Pulmonary artery endothelial cell (primary cell): ENCODE data around the gene DAND5. TPM values are rescaled to one million over a fixed set of nuclear protein-coding genes. Genes with fewer than 3 reads are reported as not detected.
"Not testable (repeated sequence)": the region's sequence is repeated elsewhere in the genome, so short reads cannot be mapped to it uniquely, and the experiment has no call there.

Experiments
- DNase-seq: peaks from one replicate; pipeline ENCODE4 v3.0.0-alpha.2; 2011; ENCODE audit warnings: low read depth, low spot score
- total RNA-seq: library from RNA; depleted of rRNA; stranded (reverse); fragments of >200 nt; gene quantifications from 2 replicates; pipeline ENCODE4 v1.2.3, GENCODE V29; 2014

Gene DAND5
- total RNA-seq, 1 donor from 2014 or later, result 0.07 TPM

- no peak for DNase-seq
These were observed 4.2 kb upstream of the DAND5 start for GRCh38 chr19:12965017-12965811.

- no peak for DNase-seq
These were observed 3.6 kb upstream of the DAND5 start for GRCh38 chr19:12965812-12966135.

GRCh38 chr19:12967907-12968306, 1.5 kb upstream of the DAND5 start:
- DNase-seq, result no peak

GRCh38 chr19:12970070-12970820, 869 bp downstream of the DAND5 start:
- DNase-seq, result no peak

GRCh38 chr19:12973236-12973635, 3.9 kb downstream of the DAND5 start:
- DNase-seq, result no peak

GRCh38 chr19:12974301-12975220, 5.2 kb downstream of the DAND5 start:
- DNase-seq, result no peak

GRCh38 chr19:12975221-12975741, 5.9 kb downstream of the DAND5 start:
- no peak for DNase-seq

- DNase-seq, result not testable (repeated sequence)
These were observed 6.7 kb downstream of the DAND5 start for GRCh38 chr19:12976109-12976508.

- DNase-seq, result no peak
These were observed 10.6 kb downstream of the DAND5 start for GRCh38 chr19:12979974-12980373.

- no peak for DNase-seq
These were observed 13.3 kb downstream of the DAND5 start for GRCh38 chr19:12982648-12983047.

- no peak for DNase-seq
These were observed 13.7 kb downstream of the DAND5 start for GRCh38 chr19:12983091-12983490.

GRCh38 chr19:12983542-12984142, 14.3 kb downstream of the DAND5 start:
- DNase-seq, result no peak

GRCh38 chr19:12984143-12984627, 14.8 kb downstream of the DAND5 start:
- DNase-seq, result no peak

GRCh38 chr19:12984683-12985048, 15.3 kb downstream of the DAND5 start:
- DNase-seq, result no peak

GRCh38 chr19:12985049-12985776, 15.8 kb downstream of the DAND5 start:
- no peak for DNase-seq

GRCh38 chr19:12986726-12987125, 17.4 kb downstream of the DAND5 start:
- no peak for DNase-seq

- no peak for DNase-seq
These were observed 17.8 kb downstream of the DAND5 start for GRCh38 chr19:12987190-12987589.

GRCh38 chr19:12987781-12988180, 18.4 kb downstream of the DAND5 start:
- DNase-seq, result no peak

- no peak for DNase-seq
These were observed 21.1 kb downstream of the DAND5 start for GRCh38 chr19:12990431-12990830.

- no peak for DNase-seq
These were observed 21.5 kb downstream of the DAND5 start for GRCh38 chr19:12990853-12991252.
